ENCODE results near the gene PMEPA1. TPM values are rescaled to one million over a fixed set of nuclear protein-coding genes. Genes with fewer than 3 reads are reported as not detected.

PMEPA1 gene
- total RNA-seq, 2 experiments from 2014 or later, result 15.7 to 18.0 TPM

DNA sequence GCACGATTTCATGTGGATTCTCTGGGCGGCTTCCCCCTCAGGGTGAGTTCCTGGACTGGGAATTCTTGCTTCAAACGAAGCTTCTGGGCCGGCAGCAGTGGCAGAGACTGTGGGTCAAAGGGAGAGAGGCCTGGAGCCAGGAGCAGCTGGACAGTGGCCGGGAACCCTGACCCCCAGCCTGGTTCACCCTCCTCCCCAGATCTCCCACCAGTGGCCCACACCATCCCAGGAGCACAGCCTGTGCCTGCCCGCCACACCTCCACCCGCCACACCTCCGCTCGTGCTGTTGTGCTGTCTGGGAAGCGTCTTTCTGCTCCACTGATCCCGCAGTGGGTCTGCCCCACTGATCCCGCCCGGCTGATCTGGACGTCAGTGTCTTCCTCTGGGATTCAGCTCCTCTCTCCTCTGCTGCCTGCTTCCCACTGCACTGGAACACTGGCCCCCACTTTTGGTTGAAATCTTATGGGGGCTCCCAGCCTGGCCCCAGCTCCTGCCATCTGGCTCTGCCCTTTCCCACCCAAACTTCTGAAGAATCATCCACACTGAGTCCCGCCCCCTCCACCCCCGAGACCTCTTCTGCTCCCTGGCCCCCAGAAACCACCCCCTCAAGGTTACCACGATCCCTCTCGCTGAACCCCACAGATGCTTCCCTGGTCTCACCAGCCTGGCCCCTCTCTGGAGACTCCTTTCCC is 99.4 kb downstream of the PMEPA1 start:
- no peak overlapping the region for H3K27ac Mint-ChIP-seq

DNA sequence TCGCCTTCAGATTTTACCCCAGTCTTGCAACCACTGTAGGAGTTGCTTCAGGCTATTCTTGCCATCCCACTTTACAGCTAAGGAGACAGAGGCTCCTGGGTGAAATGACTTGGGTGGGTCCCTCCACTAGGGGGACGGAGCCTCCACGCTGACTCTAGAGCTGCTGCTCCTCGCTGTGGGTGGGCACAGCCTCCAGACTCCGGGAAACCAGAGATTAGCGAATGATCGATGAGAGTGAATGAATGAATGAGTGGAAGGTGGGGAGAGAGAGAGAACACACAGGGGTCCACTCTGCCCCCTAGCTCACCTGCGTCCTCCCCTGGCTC is 100.0 kb downstream of the PMEPA1 start:
- Mint-ChIP-seq H3K4me3 (no peak overlapping the region), H3K27ac (no peak overlapping the region), H3K36me3 (ENCODE audit: low read depth) (peaks cover 70% of the 10 kb centered on the region), H3K4me1 (ENCODE audit: low read depth) (no peaks in the 10 kb centered on the region), H3K27me3 (no peaks in the 10 kb centered on the region), H3K9me3 (no peaks in the 10 kb centered on the region)
- Histone ChIP-seq H3K4me3 (ENCODE audit: low read length) (no peak overlapping the region), H3K27me3 (ENCODE audit: control insufficient read depth in 1 of 2, insufficient read depth in 2 of 2, low read length in 2 of 2) (no peaks in the 10 kb centered on the region), H3K36me3 (ENCODE audit: insufficient read depth, low read length) (peaks cover 64% of the 10 kb centered on the region), H3K27ac (ENCODE audit: low read depth in 1 of 2, low read length in 2 of 2) (no peak overlapping the region), H3K4me1 (ENCODE audit: insufficient read depth, low read length) (peaks cover 6% of the 10 kb centered on the region), H3K9me3 (ENCODE audit: control insufficient read depth in 1 of 2, insufficient read depth in 1 of 2, low read length in 2 of 2) (no peaks in the 10 kb centered on the region)
- ATAC-seq (ENCODE audit: poor library complexity) (no peak), DNase-seq (peak in 2 of 14 experiments; percentile 13 to 31)
- ChIA-PET POLR2A (interaction anchor here (1.2 kb wide), 1 partner anchor 100 kb away, joined by 4 read pairs; the partner anchor contains the start of gene PMEPA1), CTCF (no interaction called here)
- TF ChIP-seq, protein P1, sequence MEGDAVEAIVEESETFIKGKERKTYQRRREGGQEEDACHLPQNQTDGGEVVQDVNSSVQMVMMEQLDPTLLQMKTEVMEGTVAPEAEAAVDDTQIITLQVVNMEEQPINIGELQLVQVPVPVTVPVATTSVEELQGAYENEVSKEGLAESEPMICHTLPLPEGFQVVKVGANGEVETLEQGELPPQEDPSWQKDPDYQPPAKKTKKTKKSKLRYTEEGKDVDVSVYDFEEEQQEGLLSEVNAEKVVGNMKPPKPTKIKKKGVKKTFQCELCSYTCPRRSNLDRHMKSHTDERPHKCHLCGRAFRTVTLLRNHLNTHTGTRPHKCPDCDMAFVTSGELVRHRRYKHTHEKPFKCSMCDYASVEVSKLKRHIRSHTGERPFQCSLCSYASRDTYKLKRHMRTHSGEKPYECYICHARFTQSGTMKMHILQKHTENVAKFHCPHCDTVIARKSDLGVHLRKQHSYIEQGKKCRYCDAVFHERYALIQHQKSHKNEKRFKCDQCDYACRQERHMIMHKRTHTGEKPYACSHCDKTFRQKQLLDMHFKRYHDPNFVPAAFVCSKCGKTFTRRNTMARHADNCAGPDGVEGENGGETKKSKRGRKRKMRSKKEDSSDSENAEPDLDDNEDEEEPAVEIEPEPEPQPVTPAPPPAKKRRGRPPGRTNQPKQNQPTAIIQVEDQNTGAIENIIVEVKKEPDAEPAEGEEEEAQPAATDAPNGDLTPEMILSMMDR (IDR thresholded peaks at IDR 0.05), result no peak
- intact Hi-C loops (cut with DNase I, micrococcal nuclease), result no loop called here

More for the DNA sequence above, 99.4 kb downstream of the PMEPA1 start:
- Histone ChIP-seq H3K27me3 (ENCODE audit: control insufficient read depth in 1 of 2, insufficient read depth in 2 of 2, low read length in 2 of 2) (no peaks in the 10 kb centered on the region), H3K4me1 (ENCODE audit: insufficient read depth, low read length) (peaks cover 5% of the 10 kb centered on the region), H3K4me3 (ENCODE audit: low read length) (no peak overlapping the region), H3K27ac (ENCODE audit: low read depth in 1 of 2, low read length in 2 of 2) (no peak overlapping the region), H3K36me3 (ENCODE audit: insufficient read depth, low read length) (peaks cover 70% of the 10 kb centered on the region), H3K9me3 (ENCODE audit: control insufficient read depth in 1 of 2, insufficient read depth in 1 of 2, low read length in 2 of 2) (no peaks in the 10 kb centered on the region)
- Mint-ChIP-seq H3K36me3 (ENCODE audit: low read depth) (peaks cover 67% of the 10 kb centered on the region), H3K27me3 (no peaks in the 10 kb centered on the region), H3K9me3 (no peaks in the 10 kb centered on the region), H3K4me3 (no peak overlapping the region), H3K4me1 (ENCODE audit: low read depth) (no peaks in the 10 kb centered on the region)
- TF ChIP-seq, protein P1 (IDR thresholded peaks at IDR 0.05), result no peak
- CTCF ChIA-PET, result no interaction called here
- ATAC-seq (ENCODE audit: poor library complexity) (no peak), DNase-seq (peak in 1 of 14 experiments; percentile 28)
- POLR2A ChIA-PET, result interaction anchor here (1.2 kb wide), 1 partner anchor 100 kb away, joined by 4 read pairs; the partner anchor contains the start of gene PMEPA1
- intact Hi-C loops (cut with DNase I, micrococcal nuclease), result no loop called here

DNA sequence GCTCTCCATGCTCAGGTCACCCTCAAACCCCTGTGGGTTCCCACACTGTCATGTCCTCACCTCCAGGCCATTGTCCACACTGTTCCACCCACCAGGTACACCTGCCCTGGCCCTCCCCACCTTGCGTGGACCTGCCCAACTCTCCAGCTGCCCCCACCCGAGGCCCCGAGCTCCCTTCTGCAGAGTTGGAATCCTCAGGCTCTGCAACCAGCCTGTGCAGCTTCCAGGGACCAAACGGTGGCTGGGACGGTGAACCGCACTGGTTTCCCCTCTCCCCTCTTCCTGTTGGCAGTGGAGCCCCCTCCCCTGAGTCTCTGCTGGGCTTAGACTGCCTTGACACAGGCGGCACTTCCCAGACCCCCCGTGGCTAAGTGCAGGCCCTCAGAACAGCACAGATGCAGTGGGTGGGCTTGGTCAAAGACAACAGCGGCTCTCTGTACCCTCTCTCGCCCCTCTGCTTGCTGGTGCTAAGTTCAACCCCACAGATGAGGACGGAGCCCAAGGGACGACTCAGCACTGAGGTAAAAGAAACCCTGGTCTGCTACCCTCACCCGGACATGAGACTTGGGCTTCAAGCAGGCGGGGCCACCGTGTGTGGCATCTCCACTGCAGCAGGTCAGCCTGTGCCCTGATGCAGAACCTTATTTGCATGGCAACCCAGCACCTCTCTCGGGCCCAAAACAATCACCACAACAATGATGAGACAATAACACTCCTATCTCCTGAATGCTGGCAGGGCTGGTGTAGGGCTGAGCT is 100.6 kb downstream of the PMEPA1 start:
- Mint-ChIP-seq H3K4me1 (ENCODE audit: low read depth) (no peaks in the 10 kb centered on the region), H3K27me3 (no peaks in the 10 kb centered on the region), H3K9me3 (no peaks in the 10 kb centered on the region), H3K4me3 (no peak overlapping the region), H3K27ac (no peak overlapping the region), H3K36me3 (ENCODE audit: low read depth) (peaks cover 65% of the 10 kb centered on the region)
- no peak for ATAC-seq (ENCODE audit: poor library complexity)
- H3K27ac ChIP-seq (ENCODE audit: low read depth in 1 of 2, low read length in 2 of 2), result no peak overlapping the region
- DNase-seq, result peak in 1 of 14 experiments; percentile 31
- POLR2A ChIA-PET, result interaction anchor here (1.2 kb wide), 1 partner anchor 101 kb away, joined by 4 read pairs; the partner anchor contains the start of gene PMEPA1
- peaks cover 12% of the 10 kb centered on the region for H3K4me1 ChIP-seq (ENCODE audit: insufficient read depth, low read length)
- intact Hi-C loops (cut with DNase I, micrococcal nuclease), result no loop called here
- TF ChIP-seq, protein P1 (IDR thresholded peaks at IDR 0.05), result no peak
- no peaks in the 10 kb centered on the region for H3K27me3 ChIP-seq (ENCODE audit: control insufficient read depth in 1 of 2, insufficient read depth in 2 of 2, low read length in 2 of 2)
- CTCF ChIA-PET, result interaction anchor here (0.7 kb wide), 1 partner anchor 15 kb away, joined by 3 read pairs; no protein-coding TSS in a partner anchor
- no peaks in the 10 kb centered on the region for H3K9me3 ChIP-seq (ENCODE audit: control insufficient read depth in 1 of 2, insufficient read depth in 1 of 2, low read length in 2 of 2)
- H3K4me3 ChIP-seq (ENCODE audit: low read length), result no peak overlapping the region
- peaks cover 59% of the 10 kb centered on the region for H3K36me3 ChIP-seq (ENCODE audit: insufficient read depth, low read length)

Data from CD4-positive, alpha-beta T cell (primary cell).